Stimulated activated CD4-positive, alpha-beta T cell treated with anti-CD3 and anti-CD28 coated beads, Interleukin-1b, Interleukin-23, amount 100 ng/mL, for 1 hour (primary cell): ENCODE measurements around the gene PIEZO1.

Experiments used
- DNase-seq, 2 donors: peaks; one replicate each; pipeline ENCODE4 v3.0.0-alpha.2; 2020; ENCODE audit warnings: low read depth in 2 of 2

The PIEZO1 gene

DNA sequence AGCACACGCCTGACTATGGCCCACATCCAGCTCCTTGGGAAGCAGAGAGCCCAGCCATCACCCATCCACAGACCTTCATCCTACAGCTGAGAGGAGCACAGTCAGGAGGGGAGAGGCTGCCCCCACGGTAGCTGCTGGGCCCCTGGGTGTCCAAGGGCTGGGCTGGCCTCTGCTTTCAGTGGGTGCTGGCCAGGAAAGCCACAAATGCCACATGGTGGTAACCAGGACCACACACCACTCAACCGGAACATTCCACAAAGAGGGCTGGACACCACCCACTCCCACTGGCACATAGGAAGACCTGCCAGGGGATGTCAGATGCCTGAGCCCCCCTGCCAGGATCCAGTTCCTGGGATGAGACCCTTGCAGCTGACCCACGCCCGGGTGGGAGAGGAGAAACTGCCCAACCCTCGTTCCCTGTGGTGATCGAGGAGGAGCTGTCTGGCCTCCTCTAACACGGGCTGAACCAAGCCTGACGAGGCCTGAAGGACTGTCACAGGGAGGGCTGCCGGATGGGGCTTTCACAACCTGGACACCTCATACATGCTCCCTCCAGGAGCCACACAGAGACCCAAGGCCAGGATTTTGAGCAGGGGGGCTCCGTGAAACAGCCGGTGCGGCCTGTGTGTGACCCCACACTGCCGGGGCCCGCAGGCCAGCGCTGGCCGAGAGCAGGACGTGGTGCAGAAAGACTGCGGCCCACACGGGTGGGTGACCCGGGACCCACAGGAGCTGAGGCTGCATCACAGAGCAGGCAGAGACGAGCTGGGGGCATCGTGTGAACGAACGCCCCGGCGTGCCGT is 30.7 kb downstream of the PIEZO1 start:
- DNase-seq: no peak

DNA sequence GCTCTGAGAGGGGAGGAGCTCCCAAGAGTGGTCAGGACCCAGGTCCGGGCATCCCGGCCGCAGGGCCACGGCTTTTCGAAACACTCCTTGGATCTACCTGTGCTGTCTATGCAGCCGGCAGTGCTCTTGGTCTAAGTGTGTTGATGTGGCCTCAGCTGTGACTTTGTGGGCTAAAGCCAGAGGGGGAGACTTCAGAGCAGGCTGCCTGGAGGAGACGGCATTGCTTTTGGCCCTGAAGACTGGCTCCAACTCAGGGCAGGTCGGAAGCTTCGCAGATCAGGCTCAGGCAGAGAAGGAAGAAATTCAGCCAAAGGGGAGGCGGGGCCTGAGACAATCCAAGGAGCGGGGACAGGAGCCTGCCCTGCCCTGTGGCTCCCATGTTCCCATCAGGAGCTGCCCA is 31.4 kb downstream of the PIEZO1 start:
- DNase-seq: no peak

DNA sequence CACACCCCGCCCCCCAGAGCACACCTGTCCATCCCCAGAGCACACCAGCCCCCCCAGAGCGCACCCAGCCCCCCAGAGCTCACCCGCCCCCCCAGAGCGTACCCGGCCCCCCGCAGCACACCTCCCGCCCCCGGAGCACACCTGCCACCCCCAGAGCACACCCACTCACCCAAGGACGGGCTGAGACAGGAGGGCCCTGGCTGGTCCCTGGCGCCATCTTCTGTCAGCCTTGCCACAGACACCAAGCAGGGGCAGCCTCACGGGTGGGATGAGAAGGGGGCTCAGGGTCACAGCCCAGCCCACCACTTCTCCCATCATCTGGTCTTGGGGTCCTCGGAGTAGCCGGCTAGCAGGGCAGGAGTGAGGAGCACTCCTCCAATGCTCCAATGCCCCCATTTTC is 31.8 kb downstream of the PIEZO1 start:
- DNase-seq: no peak

DNA sequence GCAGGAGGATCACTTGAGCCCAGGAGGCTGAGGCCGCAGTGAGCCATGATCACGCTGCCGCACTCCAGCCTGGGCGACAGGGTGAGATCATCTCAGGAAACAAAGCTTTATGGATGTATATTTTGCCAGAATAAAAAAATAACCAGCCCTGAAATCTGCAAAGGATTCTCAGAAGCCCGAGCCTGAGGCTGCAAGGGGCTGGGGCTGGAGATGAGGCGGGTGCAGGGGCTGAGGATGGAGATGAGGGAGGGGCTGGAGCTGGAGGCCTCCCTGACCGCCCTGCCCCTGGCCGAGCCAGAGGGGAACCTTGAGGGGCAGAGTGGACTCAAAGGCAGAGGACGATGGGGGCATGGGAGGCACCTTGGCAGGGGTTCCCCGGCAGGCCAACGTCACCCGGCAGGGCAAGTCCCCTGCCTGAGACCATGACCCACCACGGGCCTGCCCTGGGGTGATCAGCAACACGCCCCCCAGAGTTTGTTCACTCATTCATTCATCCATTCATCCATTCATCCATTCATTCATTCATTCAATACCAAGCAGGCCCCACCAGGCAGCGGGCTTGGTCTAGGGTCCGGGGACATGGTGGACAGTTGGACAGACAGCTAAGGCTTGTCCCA is 32.5 kb downstream of the PIEZO1 start:
- no peak for DNase-seq

DNA sequence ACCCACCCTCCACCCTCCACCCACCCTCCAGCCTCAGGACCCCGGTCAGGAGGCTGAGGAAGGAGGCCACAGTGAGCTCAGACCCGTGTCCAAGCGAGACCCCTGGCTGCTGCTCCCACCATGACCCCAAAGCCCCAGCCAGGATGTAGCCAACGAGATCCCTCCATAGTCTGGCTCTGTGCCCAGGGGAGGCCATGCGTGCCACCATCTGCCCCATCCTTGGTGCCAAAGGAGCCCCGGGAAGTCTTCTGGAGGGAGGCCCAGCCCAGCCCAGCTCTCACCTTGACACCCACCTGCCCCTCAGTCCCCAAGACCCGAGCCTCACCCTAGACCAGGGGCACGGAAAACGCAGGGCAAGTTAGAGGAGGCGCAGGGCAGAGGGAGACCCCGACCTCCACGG is 34.2 kb downstream of the PIEZO1 start:
- DNase-seq: no peak

DNA sequence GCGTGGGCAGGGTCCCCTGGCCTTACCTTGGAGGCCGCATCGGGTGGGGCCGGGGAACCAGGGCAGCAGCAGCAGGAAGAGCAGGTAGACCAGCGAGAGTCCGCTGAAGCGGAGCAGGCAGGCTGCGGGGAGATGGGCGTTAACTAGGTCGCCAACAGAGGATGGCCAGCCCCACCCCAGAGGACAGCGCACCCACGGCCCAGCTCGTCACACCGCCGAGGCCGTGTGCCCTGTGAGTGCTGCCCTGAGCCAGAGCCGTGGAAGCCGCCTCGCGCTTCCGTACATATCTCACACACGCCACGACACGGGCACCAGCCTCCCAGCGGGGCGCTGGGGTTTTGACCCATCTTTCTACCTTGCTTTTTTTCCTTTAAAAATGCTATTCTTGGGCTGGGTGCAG is 35.7 kb downstream of the PIEZO1 start:
- no peak for DNase-seq

DNA sequence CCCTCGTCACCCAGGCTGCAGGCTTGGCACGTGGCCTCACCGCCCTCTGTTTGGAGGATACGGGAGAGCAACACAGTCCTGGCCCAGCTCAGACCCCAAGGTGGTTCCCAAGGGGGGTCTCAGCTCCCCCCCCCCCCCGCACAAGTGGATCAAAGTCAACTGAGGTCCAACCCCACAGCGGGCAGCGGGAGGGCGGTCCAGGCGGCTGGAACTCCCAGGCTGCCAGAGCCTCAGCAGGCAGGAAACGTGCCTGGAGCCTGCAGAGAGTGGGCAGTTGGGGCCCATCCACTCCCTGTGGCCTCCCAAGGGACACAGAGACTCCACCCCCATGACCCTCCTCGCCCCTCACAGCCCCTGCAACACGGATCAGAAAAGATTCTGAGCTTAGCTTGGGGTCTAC is 36.7 kb downstream of the PIEZO1 start:
- DNase-seq: no peak

DNA sequence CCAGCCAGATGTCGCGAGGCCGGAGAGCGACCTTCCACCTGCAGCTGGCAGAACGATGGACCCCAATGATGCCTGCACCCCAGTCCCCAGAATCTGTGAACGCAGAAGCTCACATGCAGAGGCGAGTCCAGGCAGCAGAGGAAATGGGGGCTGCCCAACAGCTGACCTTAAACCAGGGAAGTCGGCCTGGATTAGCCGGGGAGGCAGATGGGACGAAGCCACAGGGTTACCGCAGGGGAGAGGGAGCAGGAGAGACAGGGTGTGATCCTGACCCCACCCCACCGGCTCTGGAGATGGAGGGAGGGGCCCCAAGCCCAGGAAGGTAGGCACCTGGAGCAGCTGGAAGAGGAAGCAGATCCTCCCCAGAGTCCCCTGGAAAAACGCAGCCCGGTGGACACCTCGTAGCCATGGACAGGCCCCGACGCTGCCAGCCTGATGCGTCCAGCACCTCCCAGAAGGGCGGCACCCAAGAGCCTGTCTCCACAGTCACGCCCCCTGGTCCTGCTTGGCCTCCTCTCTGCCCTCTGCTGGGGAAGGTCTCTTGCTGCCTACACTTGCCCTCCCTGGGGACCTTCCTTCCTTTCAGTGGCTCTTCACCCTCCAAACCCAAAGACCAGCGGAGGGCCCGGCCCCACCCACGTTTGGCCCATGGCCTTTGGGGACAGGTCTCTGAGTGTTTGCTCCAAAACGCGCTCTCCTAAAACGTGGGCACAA is 37.3 kb downstream of the PIEZO1 start:
- DNase-seq: no peak

DNA sequence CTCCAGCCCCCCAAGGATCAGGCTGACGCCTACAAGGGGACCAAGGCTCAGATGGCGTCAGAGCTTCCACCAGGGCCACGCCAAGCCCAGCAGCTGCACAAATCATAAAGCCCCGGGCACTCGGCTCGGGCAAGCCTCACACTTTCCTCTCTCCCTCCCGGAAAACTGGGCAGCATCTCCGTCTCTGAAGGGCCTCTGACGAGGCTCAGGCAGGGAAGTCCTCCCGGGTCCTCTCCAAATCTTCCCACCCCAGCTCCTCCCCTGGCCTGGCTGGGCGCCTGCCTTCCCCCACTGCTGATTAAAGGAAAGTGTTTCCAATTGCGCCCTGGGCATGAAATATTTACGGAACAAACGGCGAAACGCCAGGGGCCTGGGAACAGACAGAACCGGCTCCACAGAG is 38.5 kb downstream of the PIEZO1 start:
- DNase-seq: no peak

DNA sequence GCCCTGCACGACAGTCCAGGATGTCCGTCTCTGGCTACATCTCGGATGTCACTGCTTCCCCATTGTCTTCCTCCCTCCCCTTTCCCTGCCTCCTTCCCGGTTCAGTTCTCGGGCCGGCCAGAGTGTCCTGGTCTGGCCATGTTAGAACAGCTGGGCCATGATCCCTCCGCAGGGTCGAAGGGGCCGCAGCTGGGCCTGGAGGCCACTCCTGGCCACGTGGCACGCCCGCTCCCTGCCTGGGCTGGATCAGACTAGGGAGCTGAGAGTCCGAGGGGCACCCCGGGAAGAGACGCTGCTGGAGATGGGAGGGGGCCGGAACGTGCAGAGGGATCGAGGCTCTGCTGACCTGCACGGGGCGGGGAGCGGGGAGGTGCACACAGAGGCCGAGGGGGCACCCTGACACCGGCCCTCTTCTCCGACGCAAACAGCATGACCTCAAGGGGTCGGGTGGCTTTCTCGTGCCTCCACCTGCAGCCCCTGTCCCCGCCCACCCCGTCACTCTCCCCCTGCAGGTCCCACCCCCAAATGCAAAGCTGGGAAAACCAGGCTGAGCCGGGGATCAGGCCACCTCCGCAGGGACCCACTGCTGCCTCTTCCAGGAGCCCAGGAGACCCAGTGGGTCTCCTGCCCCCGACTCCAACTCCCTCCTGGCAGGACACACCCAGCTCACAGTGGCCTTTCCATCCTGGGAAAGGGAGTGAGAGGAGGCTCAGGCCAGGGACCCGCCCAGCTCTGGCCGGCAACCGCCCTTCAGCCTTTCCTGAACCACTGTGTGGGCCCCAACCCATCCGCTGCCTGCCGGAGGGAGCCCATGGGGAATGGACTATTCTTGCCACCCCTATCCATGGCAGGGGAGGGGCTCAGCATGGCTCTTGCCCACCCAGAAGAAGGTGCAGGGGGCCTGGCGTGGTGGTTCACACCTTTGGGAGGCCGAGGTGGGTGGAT is 40.2 kb downstream of the PIEZO1 start:
- no peak for DNase-seq

DNA sequence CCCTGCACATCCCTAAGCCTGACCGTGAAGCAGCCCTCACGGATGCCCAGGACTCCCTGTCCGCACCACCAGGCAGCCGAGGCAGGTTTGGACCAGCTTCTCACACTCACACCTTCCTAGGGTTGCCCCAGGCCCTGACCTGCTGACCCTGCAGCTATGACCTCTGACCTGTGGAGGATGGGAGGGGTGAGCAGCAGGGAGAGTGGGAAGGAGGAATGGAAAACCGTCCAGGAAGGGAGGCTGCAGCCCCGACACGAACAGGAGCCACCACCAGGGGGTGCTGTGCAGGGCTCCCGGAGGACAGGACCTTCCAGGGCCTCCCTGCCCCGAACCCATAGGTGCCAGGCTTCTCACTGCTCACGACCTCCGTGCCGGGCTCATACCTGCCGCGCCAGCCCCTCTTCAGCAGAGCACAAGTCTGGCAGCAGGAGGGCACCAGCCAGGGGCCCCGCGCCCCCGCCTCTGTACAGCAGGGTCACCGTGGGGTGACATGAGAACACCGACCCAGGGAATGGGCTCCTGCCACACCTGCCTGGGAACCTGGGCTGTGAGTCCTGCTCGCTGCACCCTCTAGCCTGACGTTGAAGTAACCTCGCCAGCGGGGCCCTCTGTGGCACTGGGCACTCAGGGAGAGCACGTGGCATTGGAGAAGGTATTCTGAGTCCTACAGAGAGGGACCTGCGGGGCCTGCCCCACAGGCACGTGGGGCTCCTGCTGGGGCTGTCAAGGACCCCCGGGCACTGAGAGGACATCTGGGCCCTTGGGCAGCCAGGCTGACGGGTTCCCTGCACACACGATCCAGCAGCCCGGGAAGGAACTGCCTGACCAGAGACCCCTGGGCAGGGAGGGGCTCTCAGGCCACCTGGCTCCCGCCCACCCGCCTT is 41.1 kb downstream of the PIEZO1 start:
- peak; percentile 54 to 69 for DNase-seq

DNA sequence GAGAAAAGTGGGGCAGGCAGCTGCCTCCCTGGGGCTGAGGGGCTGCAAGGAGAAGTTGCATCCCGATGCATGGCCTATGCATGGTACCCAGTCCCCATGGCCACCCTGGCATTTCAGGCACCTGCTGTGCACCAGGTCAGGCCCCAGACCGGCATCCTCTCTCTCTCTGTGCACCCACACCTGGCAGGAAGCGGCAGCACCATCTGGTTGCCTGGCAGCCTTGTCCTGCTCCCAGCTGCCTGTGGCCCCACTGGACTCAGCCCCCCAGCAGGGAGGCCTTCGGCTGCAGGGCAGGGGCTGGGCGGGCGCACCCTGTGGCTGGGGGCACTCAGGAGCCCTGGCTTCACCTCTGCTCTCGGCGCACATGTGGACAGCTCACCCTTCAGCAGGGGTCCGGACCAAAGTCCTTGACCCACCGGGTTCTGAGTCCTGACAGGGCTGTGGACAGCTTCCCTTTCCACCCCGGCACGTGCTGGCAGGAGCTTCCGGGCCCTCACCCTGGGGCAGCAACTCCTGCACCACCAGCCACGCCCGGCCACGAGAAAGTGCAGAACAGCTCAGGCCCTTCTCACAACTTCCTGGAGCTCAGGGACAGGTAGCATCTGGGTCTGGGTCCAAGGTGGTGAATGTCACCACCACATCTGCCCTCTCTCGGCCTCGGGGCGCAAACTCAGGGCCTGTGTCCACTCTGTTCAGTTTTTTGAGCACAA is 42.0 kb downstream of the PIEZO1 start:
- no peak for DNase-seq

DNA sequence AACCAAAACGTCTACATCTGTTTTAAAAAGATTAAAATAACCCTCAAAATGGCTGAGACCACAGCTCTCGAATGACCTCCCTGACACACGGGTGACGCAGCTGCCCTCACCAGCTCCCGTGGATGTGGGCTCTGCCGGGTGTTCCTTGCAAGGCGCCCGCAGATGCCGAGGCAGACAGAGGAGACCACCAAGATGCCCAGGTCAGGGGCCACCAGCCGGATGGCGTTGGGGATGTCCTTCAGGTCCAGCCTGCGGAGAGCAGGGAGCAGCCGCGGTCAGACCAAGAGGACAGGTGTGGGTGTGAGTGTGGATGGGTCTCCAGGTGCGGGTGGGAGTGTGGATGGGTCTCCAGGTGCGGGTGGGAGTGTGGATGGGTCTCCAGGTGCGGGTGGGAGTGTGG is 43.7 kb downstream of the PIEZO1 start:
- DNase-seq: no peak

DNA sequence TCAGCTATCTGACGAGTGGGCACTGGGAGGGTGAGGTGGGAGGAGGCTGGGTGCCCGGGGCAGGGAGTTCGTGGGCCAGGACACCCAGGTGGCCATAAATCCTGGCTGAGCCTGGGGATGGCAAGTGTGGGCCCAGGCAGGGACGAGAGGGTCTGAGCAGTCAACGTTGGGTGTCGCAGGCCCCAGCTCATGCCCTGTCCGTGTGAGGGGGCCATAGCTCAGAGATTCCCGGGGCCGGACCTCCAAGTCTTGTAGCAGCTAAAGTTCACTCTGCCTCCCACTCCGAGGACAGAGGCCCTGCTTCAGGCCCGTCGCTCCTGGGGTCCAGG is 44.3 kb downstream of the PIEZO1 start:
- DNase-seq: no peak

DNA sequence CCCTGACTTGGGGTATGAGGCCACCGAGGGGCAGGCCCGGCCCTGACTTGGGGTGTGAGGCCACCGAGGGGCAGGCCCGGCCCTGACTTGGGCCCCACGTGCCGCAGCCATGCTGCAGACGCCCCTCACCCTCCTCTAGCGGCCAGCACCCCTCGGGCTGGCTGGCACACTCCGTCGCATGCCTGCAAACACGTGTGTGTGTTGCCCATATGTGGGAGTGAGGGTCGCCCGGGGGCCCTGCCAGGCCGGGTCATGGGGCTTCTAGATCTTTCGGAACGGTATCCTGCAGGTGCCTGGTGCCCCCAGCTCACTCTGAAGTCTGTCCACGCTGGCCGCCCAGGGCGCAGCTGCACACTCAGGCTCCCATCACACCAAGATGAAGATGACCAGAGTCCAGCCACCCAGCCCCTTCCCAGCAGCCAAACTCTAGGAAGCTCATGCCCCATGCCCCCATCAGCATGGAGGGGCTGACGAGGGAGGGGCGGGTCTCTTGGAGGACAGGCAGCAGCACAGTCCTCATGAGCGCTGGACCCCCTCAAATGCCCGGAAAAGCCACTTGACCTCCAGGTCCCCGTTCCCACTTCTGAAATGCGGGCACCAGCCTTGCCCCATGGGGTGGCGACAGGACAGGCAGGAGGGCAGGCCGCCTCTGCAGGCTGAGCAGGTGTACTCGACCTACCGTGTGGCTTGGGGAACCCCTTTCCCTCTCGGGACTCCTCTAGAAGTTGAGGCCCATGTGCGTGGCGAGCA is 44.9 kb downstream of the PIEZO1 start:
- no peak for DNase-seq

DNA sequence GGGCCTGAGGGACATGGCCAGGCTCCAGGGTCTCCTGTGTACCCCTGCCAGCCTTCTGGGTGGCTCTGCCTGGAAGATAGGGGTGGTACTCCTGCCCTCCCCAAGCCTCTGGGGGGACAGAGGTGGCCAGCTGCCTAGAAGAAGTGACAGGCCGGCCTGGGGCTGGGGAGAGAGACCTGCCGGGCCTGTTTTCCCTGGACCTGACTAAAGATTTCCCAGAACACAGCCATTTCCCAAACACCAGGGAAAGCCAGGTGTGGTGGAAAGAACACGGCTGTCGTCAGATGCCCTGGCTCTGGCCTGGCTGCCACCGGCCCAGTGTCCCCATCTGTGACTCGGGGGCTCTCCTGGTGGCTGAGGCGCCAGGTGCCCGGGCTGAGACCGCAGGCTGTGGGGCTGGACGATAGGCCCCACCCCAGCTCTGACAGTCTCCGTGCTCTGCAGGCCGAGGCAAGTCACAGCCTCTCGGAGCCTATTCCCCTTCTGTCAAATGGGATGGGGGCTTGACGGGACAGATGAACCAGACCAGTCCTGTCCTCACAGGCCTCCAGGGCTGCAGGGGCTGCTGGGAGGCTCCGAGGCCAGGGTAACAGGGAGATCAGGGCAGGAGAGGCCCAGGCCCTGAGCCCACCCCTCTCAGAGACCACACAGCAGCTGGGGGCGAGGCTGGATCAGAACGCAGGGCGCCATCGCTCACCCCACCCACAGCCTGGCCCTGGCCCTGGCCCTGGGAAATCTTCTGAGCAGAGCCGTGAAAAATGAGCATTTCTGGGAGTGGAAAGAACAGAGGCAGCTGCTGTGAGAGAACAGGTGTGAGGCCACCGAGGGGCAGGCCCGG is 45.7 kb downstream of the PIEZO1 start:
- no peak for DNase-seq

DNA sequence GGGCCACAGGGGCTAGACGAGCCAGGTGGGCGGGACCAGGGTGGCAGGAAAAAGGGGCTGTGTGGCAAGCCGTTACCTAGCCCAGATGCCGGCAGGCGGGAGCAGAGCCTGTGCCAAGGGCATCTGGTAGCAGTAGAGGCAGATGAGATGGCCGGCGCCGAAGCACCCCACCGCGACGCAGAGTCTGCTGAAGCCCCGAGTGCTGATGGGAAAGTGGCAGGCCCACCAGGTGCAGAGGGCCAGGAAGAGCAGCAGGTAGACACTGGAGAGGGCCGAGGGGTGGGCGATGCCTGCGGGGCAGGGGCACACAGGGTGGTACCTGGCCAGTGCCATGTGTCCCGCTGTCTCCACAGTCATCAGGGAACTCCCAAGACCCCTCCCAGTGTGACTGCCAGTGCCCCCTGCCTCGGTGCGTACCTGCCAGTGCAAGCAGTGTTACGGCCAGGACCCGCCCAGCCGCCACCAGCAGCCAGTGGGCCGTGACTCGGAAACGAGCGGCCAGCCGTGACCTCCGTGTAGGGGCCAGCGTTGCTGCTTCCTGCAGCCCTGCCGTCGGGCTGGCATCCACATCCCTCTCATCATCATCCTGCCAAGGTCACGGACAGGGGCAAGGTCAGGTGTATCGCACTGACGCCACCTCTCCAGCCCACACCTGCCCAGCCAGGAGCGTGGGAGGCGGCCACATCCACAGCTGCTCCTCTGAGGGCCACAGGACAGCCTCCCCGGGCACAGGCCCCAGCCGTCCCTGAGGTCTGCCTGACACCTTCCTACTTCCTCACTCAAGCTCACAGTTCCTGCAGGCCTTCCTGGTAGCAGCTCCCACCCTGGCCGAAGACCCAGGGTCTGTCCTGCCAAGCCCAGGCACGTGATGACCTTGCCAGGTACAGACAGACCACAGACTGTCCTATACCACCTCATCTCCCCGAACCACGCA is 46.6 kb downstream of the PIEZO1 start:
- DNase-seq: no peak
